Kasumi-1 (cell line): ENCODE results near the gene SLC25A25.

ENCODE experiments used
- DNase-seq, 2 experiments: peaks; one replicate each; lab custom pipeline; 2025; lab: John Stamatoyannopoulos, UW

SLC25A25 gene

DNA sequence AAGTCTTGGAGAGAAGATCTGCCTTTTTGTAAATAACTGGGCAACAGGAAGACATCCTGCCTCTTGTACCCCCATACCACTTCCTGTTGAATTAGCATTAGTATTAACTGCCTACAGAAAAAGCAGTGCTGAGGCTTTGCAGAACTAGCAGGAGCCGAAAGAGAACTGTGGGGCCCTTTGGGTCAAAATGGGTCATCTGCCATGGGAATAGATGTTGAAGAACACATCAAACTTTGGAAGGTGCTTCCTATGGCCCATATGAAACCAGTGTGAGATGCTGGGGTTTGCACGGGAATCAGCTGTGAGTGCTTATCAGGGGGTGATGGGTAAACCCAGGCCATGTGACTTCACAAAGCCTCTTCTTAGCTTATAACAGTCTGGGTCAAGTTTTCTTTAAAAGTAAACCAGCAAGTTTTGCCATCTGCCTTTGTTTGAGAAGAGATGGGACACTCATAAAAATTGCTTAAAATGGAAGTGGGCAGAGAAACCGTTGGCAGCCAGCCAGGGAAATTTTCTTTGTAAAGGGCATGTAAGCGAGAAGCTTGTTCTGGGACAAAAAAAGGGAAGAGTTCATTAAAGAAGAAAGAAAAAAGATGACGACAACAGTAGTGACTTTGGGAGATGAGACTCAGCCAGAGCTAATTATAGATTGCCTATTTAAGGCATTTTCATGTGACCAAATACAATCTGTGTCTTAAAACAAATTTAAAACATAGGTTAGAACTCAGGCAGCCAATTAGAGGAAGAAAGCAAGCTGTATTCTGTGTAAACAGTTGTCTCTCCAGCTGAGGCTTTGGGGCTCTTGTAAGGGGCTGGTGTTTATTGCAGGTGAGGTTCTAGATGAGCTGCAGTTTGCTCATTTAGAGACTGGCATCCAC lies 4.4 kb downstream of the SLC25A25 start:
- DNase-seq, result peak; percentile 81 to 82

- no peak for DNase-seq
These were observed 5.3 kb downstream of the SLC25A25 start for GRCh38 chr9:128073253-128073886.

- DNase-seq, result no peak
These were observed 9.9 kb downstream of the SLC25A25 start for GRCh38 chr9:128077847-128078503.

GRCh38 chr9:128078504-128079434 lies 10.7 kb downstream of the SLC25A25 start:
- no peak for DNase-seq

- DNase-seq, result no peak
These were observed 12.2 kb downstream of the SLC25A25 start for GRCh38 chr9:128080206-128080605.

DNA sequence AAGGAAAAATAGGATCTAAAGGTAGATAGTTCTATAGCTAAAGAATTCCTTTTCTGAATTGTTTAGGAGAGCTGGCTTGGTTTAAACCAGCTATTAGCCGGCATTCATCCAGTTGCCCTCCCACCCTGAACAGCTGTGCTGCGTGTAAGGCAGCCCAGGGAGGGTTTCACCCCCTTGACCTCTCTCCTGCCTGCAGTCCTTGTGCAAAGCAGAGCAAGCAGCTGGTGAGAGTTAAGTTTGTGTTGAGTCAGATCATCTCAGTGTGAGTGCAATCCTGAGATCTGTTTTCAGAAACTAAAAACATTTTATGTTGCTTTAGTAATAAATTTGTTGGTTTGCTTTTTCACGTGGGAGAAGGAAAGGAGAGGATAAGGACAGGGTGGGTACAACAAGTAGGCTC lies 13.0 kb downstream of the SLC25A25 start:
- DNase-seq, result no peak

GRCh38 chr9:128082151-128082550 lies 14.1 kb downstream of the SLC25A25 start:
- no peak for DNase-seq

DNA sequence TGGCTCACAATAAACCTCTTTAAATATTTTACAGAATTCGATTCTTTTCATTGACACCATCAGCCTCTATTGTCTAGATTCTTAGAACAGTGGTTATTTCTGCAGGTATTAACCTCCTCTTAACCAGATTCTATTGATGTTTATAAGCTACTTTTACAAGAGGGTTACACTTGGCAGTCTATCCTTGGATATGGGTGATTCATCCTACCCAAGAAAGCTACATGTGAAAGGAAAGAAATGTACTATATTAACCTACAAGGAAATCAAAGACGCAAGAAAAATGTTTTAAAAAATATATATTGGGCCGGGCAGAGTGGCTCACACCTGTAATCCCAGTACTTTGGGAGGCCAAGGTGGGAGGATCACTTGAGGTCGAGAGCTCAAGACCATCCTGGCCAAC lies 16.7 kb downstream of the SLC25A25 start:
- no peak for DNase-seq

- DNase-seq, result no peak
These were observed 17.9 kb downstream of the SLC25A25 start for GRCh38 chr9:128085943-128086342.

- DNase-seq, result no peak
These were observed 19.2 kb downstream of the SLC25A25 start for GRCh38 chr9:128087262-128087661.

- no peak for DNase-seq
These were observed 20.4 kb downstream of the SLC25A25 start for GRCh38 chr9:128088253-128088945.

DNA sequence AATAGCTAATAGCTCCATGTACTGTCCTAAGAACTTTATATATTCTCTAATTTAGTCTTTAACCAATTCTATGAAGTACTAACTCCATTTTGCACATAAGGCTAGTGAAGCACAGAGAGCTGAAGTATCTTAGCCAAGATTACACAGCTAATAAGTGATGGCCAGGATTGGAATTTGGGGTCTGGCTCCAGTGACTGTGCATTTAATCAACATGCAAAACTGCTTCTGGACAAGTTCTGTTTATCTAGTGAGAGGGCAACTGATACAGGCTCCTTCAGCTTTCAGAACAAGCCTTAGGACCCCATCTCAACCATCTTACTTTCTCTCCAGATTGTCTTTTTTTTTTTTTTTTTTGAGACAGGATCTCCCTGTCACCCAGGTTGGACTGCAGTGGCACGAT lies 21.3 kb downstream of the SLC25A25 start:
- DNase-seq, result no peak

DNA sequence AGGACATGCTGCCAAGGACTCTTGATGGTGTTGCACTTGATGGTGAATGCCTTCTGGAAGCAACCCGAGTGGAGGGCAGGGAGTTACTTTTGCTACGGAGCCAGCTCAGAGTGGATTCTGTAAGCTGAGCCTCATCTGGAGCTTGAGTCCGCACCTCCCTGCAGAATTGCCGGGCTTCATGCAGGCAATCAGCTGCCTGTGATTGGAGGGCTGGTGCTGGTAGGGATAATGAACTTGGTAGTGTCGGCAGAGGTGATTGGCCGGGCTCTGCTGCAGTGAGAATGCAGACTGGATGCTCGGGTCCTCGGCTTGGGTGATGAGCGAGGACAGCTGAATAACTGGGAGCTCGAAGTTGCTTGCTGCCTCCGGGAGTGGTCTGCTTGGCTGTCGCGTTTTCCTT lies 23.1 kb downstream of the SLC25A25 start:
- peak; percentile 40 to 47 for DNase-seq

- peak; percentile 77 to 85 for DNase-seq
These were observed 23.5 kb downstream of the SLC25A25 start for GRCh38 chr9:128091571-128091970.

GRCh38 chr9:128092199-128092977 lies 24.4 kb downstream of the SLC25A25 start:
- DNase-seq, result peak in 1 of 2 experiments; percentile 11

DNA sequence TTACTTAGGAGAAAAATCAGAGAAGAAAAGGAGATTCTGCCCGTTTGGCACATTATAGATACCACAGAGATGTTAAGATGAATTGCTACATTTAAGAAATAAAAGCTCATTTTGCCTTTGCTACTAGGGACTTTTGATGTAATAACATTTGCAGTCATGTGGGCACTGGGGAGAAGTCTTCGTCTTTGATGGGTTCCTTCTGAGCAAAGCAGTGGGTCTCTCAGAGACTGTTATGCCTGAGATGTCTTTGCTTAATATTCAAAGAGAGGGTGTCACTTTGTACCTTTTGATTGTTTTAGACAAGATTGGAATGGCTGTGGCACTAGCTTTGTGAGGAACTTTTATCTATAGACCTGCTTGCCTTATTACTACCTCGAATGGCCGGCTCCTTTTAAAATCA lies 25.0 kb downstream of the SLC25A25 start:
- no peak for DNase-seq

GRCh38 chr9:128094166-128094949 lies 26.3 kb downstream of the SLC25A25 start:
- peak; percentile 96 for DNase-seq

DNA sequence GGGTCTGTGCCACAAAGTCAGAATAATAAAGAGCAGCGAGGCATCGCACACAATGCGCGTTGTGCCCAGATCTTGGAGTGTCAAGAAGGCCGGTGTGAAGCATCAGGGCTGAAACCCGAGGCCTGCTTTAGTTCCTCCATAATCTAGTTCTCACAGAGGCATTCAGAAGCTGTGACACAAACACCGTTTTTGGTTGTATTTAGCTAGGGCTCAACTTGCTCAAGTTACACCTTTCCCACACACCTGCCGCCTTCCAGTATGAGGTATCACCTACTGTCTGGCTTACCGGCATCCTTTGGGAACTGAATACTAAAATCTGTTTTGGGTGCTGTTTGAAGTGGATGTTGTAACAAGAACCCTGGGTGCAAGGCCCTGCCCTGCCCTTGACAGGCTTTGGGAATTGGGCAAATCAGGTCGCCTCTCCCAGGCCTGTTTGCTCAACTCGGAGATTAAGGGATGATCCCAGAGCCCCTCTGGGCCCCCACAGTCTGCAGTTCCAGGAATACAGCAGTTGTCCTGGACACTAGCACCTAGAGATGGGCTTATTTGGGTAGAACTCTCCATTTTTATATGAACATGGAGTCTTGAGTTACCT lies 27.0 kb downstream of the SLC25A25 start:
- DNase-seq, result no peak
